AG04449 (cell line): ENCODE measurements around the gene LAPTM5.

Experiments
- CTCF ChIA-PET: fragments of 350-600 bp; formaldehyde crosslinking; extraction: SDS; loops from one replicate; lab custom pipeline; 2021; ENCODE audit warnings: antibody characterized with exemption; lab: Yijun Ruan, JAX
- POLR2A ChIA-PET: fragments of 400-600, 350-600 bp; formaldehyde crosslinking; extraction: SDS; loops from one replicate; lab custom pipeline; 2020; ENCODE audit warnings: antibody characterized with exemption, inconsistent platforms; lab: Yijun Ruan, JAX
- DNase-seq: peaks from one replicate; pipeline ENCODE4 v3.0.0-alpha.2; 2010; ENCODE audit warnings: low read depth, low spot score
- H3K4me3 ChIP-seq: 2 replicates; pipeline ENCODE4 v1.5.1; 2011; ENCODE audit warnings: low read depth, mild to moderate bottlenecking, control low read depth, low read length
- TF ChIP-seq, protein P1 (sequence below): IDR thresholded peaks from one replicate; pipeline ENCODE4 v1.5.1; 2011; ENCODE audit warnings: mild to moderate bottlenecking, moderate library complexity, low read length, control low read depth, inconsistent platforms; ENCODE audit not compliant: insufficient read depth; ENCODE audit errors: missing control alignments

The LAPTM5 gene

DNA sequence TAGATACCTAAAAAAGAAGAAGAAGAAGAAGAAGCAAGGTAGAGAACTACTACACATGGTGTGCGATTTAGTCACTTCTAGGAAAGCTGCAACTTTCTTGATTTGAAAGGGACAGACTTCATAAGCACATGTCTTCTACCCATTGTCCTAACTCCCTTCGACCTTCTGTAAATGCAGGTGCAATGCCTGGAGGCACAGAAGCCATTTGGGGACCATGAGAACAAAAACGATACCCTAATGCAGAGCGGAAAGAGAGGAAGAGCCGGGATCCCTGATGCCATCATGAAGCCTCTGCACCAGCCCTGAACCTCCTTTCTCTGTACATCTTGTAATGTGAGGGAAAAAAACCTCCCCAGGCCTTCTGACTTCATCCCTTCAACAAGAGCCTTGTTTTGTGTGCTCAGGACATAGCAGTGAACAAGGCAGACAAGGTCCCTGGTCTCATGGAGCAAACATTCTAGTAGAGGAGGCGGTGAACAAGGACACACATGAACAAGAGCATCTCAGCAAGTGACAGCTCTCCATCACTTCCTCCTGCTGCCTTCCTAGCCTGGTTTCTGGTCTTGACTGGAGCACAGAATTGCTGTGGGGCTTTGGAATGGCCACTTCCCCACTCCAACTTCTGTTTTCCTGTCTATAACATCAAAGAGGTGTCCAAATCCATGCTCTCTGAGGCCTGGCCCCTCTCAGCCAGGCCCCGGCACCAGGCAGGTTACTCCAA, 5.5 kb upstream of the LAPTM5 start:
- TF ChIP-seq, protein P1, sequence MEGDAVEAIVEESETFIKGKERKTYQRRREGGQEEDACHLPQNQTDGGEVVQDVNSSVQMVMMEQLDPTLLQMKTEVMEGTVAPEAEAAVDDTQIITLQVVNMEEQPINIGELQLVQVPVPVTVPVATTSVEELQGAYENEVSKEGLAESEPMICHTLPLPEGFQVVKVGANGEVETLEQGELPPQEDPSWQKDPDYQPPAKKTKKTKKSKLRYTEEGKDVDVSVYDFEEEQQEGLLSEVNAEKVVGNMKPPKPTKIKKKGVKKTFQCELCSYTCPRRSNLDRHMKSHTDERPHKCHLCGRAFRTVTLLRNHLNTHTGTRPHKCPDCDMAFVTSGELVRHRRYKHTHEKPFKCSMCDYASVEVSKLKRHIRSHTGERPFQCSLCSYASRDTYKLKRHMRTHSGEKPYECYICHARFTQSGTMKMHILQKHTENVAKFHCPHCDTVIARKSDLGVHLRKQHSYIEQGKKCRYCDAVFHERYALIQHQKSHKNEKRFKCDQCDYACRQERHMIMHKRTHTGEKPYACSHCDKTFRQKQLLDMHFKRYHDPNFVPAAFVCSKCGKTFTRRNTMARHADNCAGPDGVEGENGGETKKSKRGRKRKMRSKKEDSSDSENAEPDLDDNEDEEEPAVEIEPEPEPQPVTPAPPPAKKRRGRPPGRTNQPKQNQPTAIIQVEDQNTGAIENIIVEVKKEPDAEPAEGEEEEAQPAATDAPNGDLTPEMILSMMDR = no peak
- POLR2A ChIA-PET = interaction anchor here (1.7 kb wide), 1 partner anchor 35 kb away, joined by 5 read pairs; no protein-coding TSS in a partner anchor
- CTCF ChIA-PET = interaction anchor here (0.7 to 11.7 kb wide), 6 partner anchors 8 to 166 kb away, joined by 3 to 221 read pairs (median 4); no protein-coding TSS in a partner anchor
- no peak for DNase-seq
- H3K4me3 ChIP-seq = no peak overlapping the region

DNA sequence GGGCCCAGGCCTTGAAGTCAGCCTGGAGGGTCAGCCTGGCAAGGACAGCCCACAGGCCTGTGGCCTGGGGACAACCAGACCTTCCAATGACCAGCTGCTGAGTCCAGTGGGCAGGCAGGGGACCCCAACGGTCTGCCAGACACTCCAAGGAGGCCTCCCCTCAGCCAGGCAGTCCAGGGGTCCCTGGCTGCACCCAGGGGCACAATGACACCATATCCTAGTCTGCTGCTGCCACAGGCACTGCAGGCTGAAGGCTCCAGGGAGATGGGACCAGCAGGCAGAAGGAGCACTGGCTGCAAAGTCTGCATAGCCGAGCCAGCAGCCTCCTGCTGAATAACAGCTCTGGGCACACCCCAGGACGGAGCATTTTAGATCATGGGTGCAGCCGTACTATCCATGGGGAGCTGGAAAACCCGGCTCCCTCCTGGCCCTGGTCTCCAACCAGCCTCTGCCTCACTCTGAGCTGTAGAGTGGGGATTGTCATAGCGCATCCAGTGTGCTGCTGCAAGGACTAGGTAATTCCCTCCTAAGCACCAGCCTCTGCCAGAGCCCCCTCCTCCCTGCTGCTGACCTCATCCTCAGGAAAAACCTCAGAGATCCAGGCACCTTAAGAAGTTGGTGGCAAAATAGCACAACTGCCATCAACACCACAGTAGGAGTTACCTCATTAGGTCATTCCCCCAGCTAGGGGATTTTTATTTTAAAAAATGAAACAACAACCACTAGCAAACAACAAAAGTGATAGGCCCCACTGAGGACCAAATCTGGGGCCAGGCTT, 4.8 kb upstream of the LAPTM5 start:
- H3K4me3 ChIP-seq = no peak overlapping the region
- ChIA-PET CTCF (interaction anchor here (0.9 to 11.7 kb wide), 5 partner anchors 16 to 152 kb away, joined by 3 to 221 read pairs (median 8); partner anchors contain the start of gene MATN1), POLR2A (interaction anchor here (1.7 kb wide), 1 partner anchor 35 kb away, joined by 5 read pairs; no protein-coding TSS in a partner anchor)
- TF ChIP-seq, protein P1 = no peak
- no peak for DNase-seq

DNA sequence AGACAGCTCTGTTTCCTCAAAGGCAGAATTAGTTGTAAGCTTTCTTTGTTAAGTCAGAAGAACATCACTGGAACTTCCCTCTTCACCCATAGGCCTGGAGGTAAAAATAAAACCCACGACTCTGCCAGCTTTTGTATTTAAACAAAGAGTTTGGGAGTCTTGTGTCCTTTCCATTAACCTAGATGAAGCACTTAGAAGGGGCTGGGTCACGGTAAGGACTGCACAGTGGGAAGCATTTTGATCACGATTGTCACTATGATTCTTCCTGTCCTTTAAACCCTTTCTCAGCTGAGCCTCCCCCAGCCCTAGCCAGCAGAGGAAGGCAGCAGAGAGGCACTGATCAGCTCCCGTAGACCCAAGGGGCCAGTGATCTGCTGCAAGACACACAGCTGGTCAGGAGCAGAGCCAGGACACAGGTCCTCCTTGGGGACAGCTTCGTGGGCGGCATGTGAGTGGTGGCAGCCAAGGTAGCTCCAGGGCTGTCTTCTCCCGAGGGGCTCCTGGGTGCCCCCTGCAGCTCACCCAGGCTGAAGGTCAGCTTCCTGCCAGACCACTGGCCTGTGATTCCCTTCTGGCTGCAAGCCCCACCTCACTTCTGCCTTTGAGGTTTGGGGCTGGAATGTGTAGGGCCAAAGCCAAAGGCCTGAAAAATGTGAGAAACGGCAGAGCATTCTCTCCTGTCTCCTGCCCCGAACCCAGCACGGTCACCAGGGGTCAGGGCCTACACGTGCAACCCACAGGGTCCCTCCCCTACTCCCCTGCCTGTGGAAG, 4.0 kb upstream of the LAPTM5 start:
- ChIA-PET POLR2A (interaction anchor here (1.7 kb wide), 1 partner anchor 34 kb away, joined by 5 read pairs; no protein-coding TSS in a partner anchor), CTCF (interaction anchor here (1.2 to 11.7 kb wide), 7 partner anchors 17 to 41 kb away, joined by 3 to 221 read pairs (median 6); partner anchors contain the start of gene MATN1)
- H3K4me3 ChIP-seq = no peak overlapping the region
- TF ChIP-seq, protein P1 = no peak
- no peak for DNase-seq

DNA sequence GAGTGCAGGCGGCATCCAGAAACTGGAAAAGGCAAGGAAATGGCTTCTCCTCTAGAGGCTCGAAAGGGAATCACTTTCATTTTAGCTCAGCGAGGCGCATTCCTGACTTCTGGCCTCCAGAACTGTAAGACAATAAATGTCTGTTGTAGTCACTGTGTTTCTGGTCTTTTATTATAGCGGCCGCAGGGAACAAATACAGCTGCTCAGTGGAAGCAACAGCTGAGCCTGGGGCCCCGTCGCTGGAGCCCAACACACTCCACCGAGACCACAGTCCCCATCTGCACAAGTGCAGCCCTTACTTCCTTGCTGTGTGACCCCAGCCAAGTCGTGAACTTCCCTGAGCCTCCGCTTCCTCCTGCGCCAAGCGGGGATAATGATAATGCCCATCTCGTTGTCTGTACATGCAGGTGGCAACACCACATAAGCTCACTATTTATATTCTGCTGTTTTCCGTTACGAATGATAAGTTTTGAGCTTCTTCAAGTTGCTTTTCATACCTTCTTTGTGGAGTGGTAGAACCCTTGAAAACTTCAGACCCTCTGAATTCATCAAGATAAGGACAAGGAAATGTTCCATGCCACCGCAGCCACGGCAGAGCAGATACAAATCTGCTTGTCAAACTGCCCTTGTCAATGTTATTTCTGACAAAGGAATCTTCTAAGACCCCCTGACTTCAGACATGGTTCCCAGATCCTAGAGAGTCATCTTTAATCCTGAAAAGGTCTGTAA, 3.2 kb upstream of the LAPTM5 start:
- ChIA-PET POLR2A (no interaction called here), CTCF (interaction anchor here (1.2 to 11.7 kb wide), 8 partner anchors 18 to 151 kb away, joined by 3 to 221 read pairs (median 6); partner anchors contain the start of gene MATN1)
- no peak overlapping the region for H3K4me3 ChIP-seq
- no peak for DNase-seq
- TF ChIP-seq, protein P1 = no peak

DNA sequence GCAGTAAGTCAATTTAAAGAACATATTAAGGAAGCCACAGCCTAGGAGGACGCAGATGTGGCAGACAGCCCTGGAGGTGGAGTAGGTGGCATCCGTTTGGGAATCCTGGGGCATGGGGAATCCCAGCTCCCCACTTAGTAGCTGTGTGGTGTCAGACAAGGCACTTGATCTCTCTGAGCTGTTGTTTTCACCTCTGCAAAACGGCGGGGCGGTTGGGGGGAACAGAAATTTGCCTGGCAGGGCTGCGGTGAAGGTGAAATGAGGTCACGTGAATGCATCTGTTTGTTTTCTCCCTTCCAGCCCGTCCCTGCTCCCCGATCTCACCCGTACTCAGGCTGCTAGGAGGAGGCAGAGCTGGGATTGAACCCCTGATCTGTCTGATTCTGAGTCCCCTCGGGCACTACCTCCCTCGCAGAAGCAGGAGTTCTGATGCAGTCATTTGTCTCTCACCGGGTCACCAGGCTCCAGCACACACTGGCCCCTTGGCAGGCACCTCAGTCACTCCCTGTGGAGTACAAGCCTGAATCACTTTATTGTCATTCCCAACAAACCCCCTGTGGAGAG, 2.2 kb upstream of the LAPTM5 start:
- no peak for DNase-seq
- ChIA-PET CTCF (interaction anchor here (1.4 to 11.7 kb wide), 5 partner anchors 17 to 152 kb away, joined by 3 to 221 read pairs (median 12); no protein-coding TSS in a partner anchor), POLR2A (no interaction called here)
- no peak overlapping the region for H3K4me3 ChIP-seq
- TF ChIP-seq, protein P1 = no peak
